Measurements from ENCODE around the gene AANAT. TPM values are rescaled to one million over a fixed set of nuclear protein-coding genes. Genes with fewer than 3 reads are reported as not detected.

Gene AANAT
- total and polyA plus RNA-seq, 3 donors from 2014 or later: 2.0 to 4.4 (median 4.3) TPM

GRCh38 chr17:76474894-76475293 is 7.5 kb downstream of the AANAT start:
- Histone ChIP-seq H3K4me1 (no peaks in the 10 kb centered on the region), H3K4me3 (no peak overlapping the region), H3K27me3 (no peaks in the 10 kb centered on the region), H3K36me3 (ENCODE audit: low read depth, missing control alignments) (no peaks in the 10 kb centered on the region), H3K27ac (no peak overlapping the region), H3K9me3 (no peaks in the 10 kb centered on the region)
- no peak for TF ChIP-seq POLR2A (IDR thresholded peaks at IDR 0.05)
- TF ChIP-seq, protein P1, sequence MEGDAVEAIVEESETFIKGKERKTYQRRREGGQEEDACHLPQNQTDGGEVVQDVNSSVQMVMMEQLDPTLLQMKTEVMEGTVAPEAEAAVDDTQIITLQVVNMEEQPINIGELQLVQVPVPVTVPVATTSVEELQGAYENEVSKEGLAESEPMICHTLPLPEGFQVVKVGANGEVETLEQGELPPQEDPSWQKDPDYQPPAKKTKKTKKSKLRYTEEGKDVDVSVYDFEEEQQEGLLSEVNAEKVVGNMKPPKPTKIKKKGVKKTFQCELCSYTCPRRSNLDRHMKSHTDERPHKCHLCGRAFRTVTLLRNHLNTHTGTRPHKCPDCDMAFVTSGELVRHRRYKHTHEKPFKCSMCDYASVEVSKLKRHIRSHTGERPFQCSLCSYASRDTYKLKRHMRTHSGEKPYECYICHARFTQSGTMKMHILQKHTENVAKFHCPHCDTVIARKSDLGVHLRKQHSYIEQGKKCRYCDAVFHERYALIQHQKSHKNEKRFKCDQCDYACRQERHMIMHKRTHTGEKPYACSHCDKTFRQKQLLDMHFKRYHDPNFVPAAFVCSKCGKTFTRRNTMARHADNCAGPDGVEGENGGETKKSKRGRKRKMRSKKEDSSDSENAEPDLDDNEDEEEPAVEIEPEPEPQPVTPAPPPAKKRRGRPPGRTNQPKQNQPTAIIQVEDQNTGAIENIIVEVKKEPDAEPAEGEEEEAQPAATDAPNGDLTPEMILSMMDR (IDR thresholded peaks at IDR 0.05): no peak
- DNase-seq: no peak
- WGBS, 2 donors: 90 to 92% methylated on average over 11 to 15 of the region's 15 CpGs
- intact Hi-C loops (cut with DNase I; ENCODE audit: low total_unique reads): no loop called here

- TF ChIP-seq POLR2A (IDR thresholded peaks at IDR 0.05): no peak
- TF ChIP-seq, protein P1 (IDR thresholded peaks at IDR 0.05): no peak
- peaks cover 2% of the 10 kb centered on the region for H3K4me1 ChIP-seq
- no peak overlapping the region for H3K4me3 ChIP-seq
- no peaks in the 10 kb centered on the region for H3K36me3 ChIP-seq (ENCODE audit: low read depth, missing control alignments)
- H3K27ac ChIP-seq: no peak overlapping the region
- no peak for DNase-seq
- WGBS, 2 donors: 90 to 96% methylated on average over 6 of the region's 6 CpGs
- H3K27me3 ChIP-seq: no peaks in the 10 kb centered on the region
- intact Hi-C loops (cut with DNase I; ENCODE audit: low total_unique reads): no loop called here
- no peaks in the 10 kb centered on the region for H3K9me3 ChIP-seq
Observed at GRCh38 chr17:76475302-76475701, 7.9 kb downstream of the AANAT start.

- Histone ChIP-seq H3K4me1 (peaks cover 13% of the 10 kb centered on the region), H3K27ac (no peak overlapping the region), H3K27me3 (no peaks in the 10 kb centered on the region), H3K9me3 (no peaks in the 10 kb centered on the region), H3K36me3 (ENCODE audit: low read depth, missing control alignments) (no peaks in the 10 kb centered on the region), H3K4me3 (no peak overlapping the region)
- TF ChIP-seq POLR2A (IDR thresholded peaks at IDR 0.05): no peak
- TF ChIP-seq, protein P1 (IDR thresholded peaks at IDR 0.05): no peak
- intact Hi-C loops (cut with DNase I; ENCODE audit: low total_unique reads): no loop called here
- 94 to 97% methylated on average over 15 to 20 of the region's 20 CpGs for WGBS, 2 donors
- no peak for DNase-seq
Observed at GRCh38 chr17:76476736-76477135, 9.3 kb downstream of the AANAT start.

GRCh38 chr17:76477576-76477975 is 10.2 kb downstream of the AANAT start:
- DNase-seq: no peak
- Histone ChIP-seq H3K9me3 (no peaks in the 10 kb centered on the region), H3K36me3 (ENCODE audit: low read depth, missing control alignments) (no peaks in the 10 kb centered on the region), H3K4me3 (no peak overlapping the region), H3K27ac (no peak overlapping the region), H3K27me3 (no peaks in the 10 kb centered on the region), H3K4me1 (peaks cover 13% of the 10 kb centered on the region)
- intact Hi-C loops (cut with DNase I; ENCODE audit: low total_unique reads): no loop called here
- 95 to 97% methylated on average over 7 to 15 of the region's 15 CpGs for WGBS, 2 donors
- TF ChIP-seq, protein P1 (IDR thresholded peaks at IDR 0.05): no peak
- no peak for TF ChIP-seq POLR2A (IDR thresholded peaks at IDR 0.05)

- 91 to 93% methylated on average over 10 of the region's 10 CpGs for WGBS, 2 donors
- TF ChIP-seq, protein P1 (IDR thresholded peaks at IDR 0.05): no peak
- no peak for TF ChIP-seq POLR2A (IDR thresholded peaks at IDR 0.05)
- Histone ChIP-seq H3K4me3 (no peak overlapping the region), H3K27me3 (no peaks in the 10 kb centered on the region), H3K27ac (no peak overlapping the region), H3K9me3 (no peaks in the 10 kb centered on the region), H3K36me3 (ENCODE audit: low read depth, missing control alignments) (no peaks in the 10 kb centered on the region), H3K4me1 (peaks cover 13% of the 10 kb centered on the region)
- no peak for DNase-seq
- intact Hi-C loops (cut with DNase I; ENCODE audit: low total_unique reads): no loop called here
Observed at GRCh38 chr17:76478097-76478496, 10.7 kb downstream of the AANAT start.
